GM13976 (cell line): Measurements from ENCODE around the gene SYT14.

Experiments used
- DNase-seq: peaks from one replicate; pipeline ENCODE4 v3.0.0; 2012; ENCODE audit warnings: low spot score
- CTCF ChIP-seq: IDR thresholded peaks from 2 replicates; pipeline ENCODE4 v1.5.1; 2012; ENCODE audit warnings: borderline replicate concordance, mild to moderate bottlenecking; ENCODE audit not compliant: insufficient read depth; ENCODE audit errors: extremely low read depth, missing control alignments, control extremely low read depth
- in situ Hi-C: fragments of 300-500 bp; cut with MboI; formaldehyde crosslinking; loops from one replicate; pipeline ENCODE4 v1.12.0; 2022; ENCODE audit warnings: low sequenced_read_pairs, mixed read lengths, inconsistent platforms; ENCODE audit not compliant: unreplicated experiment

Gene SYT14

GRCh38 chr1:210207597-210208450 lies 269.8 kb downstream of the SYT14 start:
- in situ Hi-C loops = no loop called here
- TF ChIP-seq CTCF = no peak
- no peak for DNase-seq

- TF ChIP-seq CTCF = no peak
- no peak for DNase-seq
- in situ Hi-C loops = no loop called here
Measured at GRCh38 chr1:210213335-210213734, 275.3 kb downstream of the SYT14 start.

- in situ Hi-C loops = no loop called here
- no peak for TF ChIP-seq CTCF
- DNase-seq = no peak
Measured at GRCh38 chr1:210214573-210215409, 276.8 kb downstream of the SYT14 start.

GRCh38 chr1:210217482-210217881 lies 279.5 kb downstream of the SYT14 start:
- in situ Hi-C loops = no loop called here
- no peak for DNase-seq
- TF ChIP-seq CTCF = no peak

- no peak for DNase-seq
- in situ Hi-C loops = no loop called here
- TF ChIP-seq CTCF = no peak
Measured at GRCh38 chr1:210218047-210218446, 280.0 kb downstream of the SYT14 start.
